ENCODE measurements around the gene PACSIN2. TPM values are rescaled to one million over a fixed set of nuclear protein-coding genes. Genes with fewer than 3 reads are reported as not detected.

PACSIN2 gene
- total RNA-seq, 3 donors from 2014 or later (not counting 1 experiment from before 2014, with no cell fraction given) = 37.1 to 48.5 (median 47.6) TPM

DNA sequence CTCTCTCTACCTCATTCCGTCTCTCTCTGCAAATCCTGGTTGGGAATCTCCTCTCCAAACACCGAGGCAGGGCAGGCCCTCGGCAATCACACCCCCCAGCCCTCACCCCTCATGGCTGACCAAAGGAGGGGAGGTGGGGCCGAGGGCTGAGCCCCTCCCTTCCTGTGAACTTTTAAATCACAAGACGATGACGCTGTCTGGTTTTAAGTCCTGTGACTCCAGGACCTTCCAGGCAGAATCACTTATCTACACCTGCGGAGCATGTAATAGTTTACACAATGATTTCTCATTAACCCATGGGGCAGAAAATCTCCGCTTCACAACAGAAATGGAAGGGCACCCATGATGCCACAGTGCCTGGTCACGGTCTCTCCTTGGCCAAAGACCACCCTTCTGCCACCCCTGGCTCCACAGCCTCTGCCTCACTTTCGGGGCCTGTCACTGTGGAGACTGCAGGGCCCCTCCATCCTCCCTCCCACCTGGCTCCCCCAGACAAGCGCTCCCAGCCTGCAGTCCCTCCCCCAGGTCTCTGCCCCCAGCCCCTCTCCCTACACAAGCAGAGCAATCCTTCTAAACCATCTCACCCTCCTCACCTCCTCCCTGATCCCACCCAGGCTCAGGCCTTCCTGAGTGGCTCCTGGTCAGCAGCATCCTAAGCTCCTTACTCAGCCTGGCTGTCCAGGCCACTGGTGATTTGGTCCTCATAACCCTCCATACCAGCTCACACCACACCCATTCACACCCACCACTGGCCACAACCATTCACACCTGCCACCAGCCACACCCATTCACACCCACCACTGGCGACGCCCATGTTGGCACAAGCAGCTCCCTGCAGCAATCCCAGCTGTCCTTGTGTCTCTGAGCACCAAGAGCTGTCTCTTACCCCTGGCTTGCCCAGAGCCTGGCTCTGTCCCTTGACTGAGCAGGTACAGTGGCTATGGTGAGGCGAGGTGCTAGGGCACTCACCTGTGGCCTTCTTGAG, 127.1 kb downstream of the PACSIN2 start:
- Mint-ChIP-seq H3K4me3 (peak overlapping the region; percentile 7), H3K4me1 (peaks cover 37 to 48% of the 10 kb centered on the region in 2 donors), H3K9me3 (no peaks in the 10 kb centered on the region), H3K27me3 (ENCODE audit: low read depth in 2 of 2) (no peaks in the 10 kb centered on the region), H3K27ac (peak overlapping the region; percentile 36 to 76), H3K36me3 (no peaks in the 10 kb centered on the region)
- no peak overlapping the region for H3K4me3 ChIP-seq (ENCODE audit: low read length)
- peaks cover 58% of the 10 kb centered on the region for H3K4me1 ChIP-seq (ENCODE audit: control insufficient read depth, insufficient read depth, low read length)
- ATAC-seq = no peak
- WGBS (ENCODE audit: insufficient coverage) = 74% methylated on average over 13 of the region's 14 CpGs
- intact Hi-C loops (cut with micrococcal nuclease) = no loop called here
- DNase-seq = no peak
- no peaks in the 10 kb centered on the region for H3K27me3 ChIP-seq (ENCODE audit: control insufficient read depth, insufficient read depth, low read length)
- H3K36me3 ChIP-seq (ENCODE audit: control insufficient read depth, insufficient read depth, low read length) = peaks cover 30% of the 10 kb centered on the region
- TF ChIP-seq, protein P1, sequence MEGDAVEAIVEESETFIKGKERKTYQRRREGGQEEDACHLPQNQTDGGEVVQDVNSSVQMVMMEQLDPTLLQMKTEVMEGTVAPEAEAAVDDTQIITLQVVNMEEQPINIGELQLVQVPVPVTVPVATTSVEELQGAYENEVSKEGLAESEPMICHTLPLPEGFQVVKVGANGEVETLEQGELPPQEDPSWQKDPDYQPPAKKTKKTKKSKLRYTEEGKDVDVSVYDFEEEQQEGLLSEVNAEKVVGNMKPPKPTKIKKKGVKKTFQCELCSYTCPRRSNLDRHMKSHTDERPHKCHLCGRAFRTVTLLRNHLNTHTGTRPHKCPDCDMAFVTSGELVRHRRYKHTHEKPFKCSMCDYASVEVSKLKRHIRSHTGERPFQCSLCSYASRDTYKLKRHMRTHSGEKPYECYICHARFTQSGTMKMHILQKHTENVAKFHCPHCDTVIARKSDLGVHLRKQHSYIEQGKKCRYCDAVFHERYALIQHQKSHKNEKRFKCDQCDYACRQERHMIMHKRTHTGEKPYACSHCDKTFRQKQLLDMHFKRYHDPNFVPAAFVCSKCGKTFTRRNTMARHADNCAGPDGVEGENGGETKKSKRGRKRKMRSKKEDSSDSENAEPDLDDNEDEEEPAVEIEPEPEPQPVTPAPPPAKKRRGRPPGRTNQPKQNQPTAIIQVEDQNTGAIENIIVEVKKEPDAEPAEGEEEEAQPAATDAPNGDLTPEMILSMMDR (IDR thresholded peaks at IDR 0.05) = no peak
- no peaks in the 10 kb centered on the region for H3K9me3 ChIP-seq (ENCODE audit: control insufficient read depth, insufficient read depth, low read length)
- H3K27ac ChIP-seq (ENCODE audit: low read length) = no peak overlapping the region

DNA sequence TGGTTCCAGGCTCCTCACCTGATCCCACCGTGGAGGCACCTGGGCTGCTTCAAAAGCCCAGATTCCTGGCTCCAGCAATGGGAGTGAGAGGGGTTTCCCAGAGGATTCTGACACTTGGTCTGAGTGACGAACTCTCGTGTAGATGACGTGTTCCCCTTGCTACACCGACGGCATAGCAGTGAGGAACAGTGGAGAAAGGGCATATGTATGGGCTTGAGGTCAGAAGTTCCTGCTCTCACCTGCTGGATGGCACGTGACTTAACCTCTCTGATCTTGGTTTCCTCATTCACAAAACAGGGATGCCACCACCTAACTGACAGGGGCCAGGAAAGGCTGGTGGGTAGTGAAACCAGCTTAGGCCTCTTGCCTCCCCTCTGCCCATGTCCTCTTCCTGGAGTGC, 127.8 kb downstream of the PACSIN2 start:
- Mint-ChIP-seq H3K36me3 (no peaks in the 10 kb centered on the region), H3K4me3 (no peak overlapping the region), H3K27ac (peak overlapping the region; percentile 36 to 76), H3K9me3 (no peaks in the 10 kb centered on the region), H3K27me3 (ENCODE audit: low read depth in 2 of 2) (no peaks in the 10 kb centered on the region), H3K4me1 (peaks cover 30 to 42% of the 10 kb centered on the region in 2 donors)
- ATAC-seq = no peak
- Histone ChIP-seq H3K36me3 (ENCODE audit: control insufficient read depth, insufficient read depth, low read length) (peaks cover 37% of the 10 kb centered on the region), H3K27ac (ENCODE audit: low read length) (no peak overlapping the region), H3K9me3 (ENCODE audit: control insufficient read depth, insufficient read depth, low read length) (no peaks in the 10 kb centered on the region), H3K27me3 (ENCODE audit: control insufficient read depth, insufficient read depth, low read length) (no peaks in the 10 kb centered on the region), H3K4me1 (ENCODE audit: control insufficient read depth, insufficient read depth, low read length) (peaks cover 51% of the 10 kb centered on the region), H3K4me3 (ENCODE audit: low read length) (no peak overlapping the region)
- 89% methylated on average over 7 of the region's 7 CpGs for WGBS (ENCODE audit: insufficient coverage)
- DNase-seq = no peak
- TF ChIP-seq, protein P1 (IDR thresholded peaks at IDR 0.05) = no peak
- intact Hi-C loops (cut with micrococcal nuclease) = no loop called here

DNA sequence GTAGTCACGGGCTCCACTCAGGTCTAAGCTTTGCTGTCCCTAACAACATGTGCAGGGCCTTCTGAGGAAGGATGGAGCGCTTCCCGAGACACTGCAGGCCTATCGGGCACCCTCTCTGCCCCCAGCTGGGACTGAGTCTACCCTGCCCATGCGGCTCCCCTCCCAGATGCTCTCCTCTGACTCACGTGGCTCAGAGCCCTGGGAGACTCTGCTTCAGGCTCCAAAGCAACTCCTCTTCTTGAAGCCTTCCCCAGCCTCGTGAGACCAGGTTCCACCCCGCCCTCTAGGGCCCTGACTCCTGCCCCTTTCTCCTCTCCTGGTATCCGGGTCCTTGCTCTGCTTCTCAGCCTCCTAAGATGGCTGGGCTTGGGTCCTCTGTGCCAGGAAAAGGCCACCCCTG, 129.5 kb downstream of the PACSIN2 start:
- H3K27ac Mint-ChIP-seq = peak overlapping the region in 1 of 2 donors; percentile 49
- 95% methylated on average over 9 of the region's 9 CpGs for WGBS (ENCODE audit: insufficient coverage)
- H3K27me3 ChIP-seq (ENCODE audit: control insufficient read depth, insufficient read depth, low read length) = no peaks in the 10 kb centered on the region
- no peak for DNase-seq
- H3K36me3 Mint-ChIP-seq = no peaks in the 10 kb centered on the region
- intact Hi-C loops (cut with micrococcal nuclease) = no loop called here
- TF ChIP-seq, protein P1 (IDR thresholded peaks at IDR 0.05) = no peak
- H3K36me3 ChIP-seq (ENCODE audit: control insufficient read depth, insufficient read depth, low read length) = peaks cover 53% of the 10 kb centered on the region
- no peaks in the 10 kb centered on the region for H3K9me3 ChIP-seq (ENCODE audit: control insufficient read depth, insufficient read depth, low read length)
- ATAC-seq = no peak
- H3K9me3 Mint-ChIP-seq = no peaks in the 10 kb centered on the region
- H3K27me3 Mint-ChIP-seq (ENCODE audit: low read depth in 2 of 2) = no peaks in the 10 kb centered on the region
- H3K4me1 ChIP-seq (ENCODE audit: control insufficient read depth, insufficient read depth, low read length) = peaks cover 34% of the 10 kb centered on the region
- no peak overlapping the region for H3K4me3 Mint-ChIP-seq
- H3K4me1 Mint-ChIP-seq = peaks cover 23 to 26% of the 10 kb centered on the region in 2 donors
- H3K27ac ChIP-seq (ENCODE audit: low read length) = no peak overlapping the region
- no peak overlapping the region for H3K4me3 ChIP-seq (ENCODE audit: low read length)

Data from natural killer cell (primary cell).